RKO (cell line): Measurements from ENCODE around the gene ZNF667.

Source experiments
- DNase-seq: peaks from one replicate; pipeline ENCODE4 v3.0.0-alpha.2; 2016; ENCODE audit warnings: low spot score

The ZNF667 gene

DNA sequence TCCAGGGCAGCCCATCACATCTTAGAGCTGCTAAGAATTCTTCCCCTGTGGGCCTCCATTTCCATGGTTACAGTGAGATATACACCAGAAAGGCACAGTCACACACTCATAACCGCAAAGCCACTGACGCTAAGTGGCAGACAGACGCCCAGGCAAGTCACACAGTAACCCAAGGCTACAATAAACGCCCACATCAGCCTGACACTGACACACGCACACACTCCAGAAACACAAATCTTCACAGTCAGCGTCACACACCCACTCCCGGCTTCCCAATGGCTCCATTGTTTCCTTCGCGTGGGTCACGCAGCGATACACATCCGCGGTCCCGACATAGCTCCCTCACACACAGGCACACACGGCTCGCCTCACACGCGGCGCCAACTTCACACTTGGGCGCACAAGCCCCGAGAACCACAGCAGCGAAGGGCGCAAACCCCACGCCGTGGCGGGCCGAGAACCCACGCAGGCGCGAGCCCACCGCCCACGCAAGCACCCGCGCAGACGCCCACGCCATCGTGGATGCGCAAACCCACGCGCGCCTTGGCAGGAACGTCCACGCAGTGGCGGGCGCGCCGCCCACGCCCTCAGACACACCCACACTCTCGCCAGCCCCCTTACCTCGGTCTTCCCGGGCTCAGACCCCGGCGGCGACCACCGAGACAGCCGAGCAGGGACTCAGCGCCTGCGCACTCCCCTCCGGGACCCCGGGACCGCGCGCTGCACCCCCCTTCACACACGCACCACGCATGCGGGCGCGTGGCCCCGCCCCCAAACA, at the start of gene ZNF667:
Gene ZNF667 (minus strand): TSS at position 695 of the 778 bp plus-strand sequence. CDS start 14,975 bp downstream, outside the sequence.
- DNase-seq = no peak

DNA sequence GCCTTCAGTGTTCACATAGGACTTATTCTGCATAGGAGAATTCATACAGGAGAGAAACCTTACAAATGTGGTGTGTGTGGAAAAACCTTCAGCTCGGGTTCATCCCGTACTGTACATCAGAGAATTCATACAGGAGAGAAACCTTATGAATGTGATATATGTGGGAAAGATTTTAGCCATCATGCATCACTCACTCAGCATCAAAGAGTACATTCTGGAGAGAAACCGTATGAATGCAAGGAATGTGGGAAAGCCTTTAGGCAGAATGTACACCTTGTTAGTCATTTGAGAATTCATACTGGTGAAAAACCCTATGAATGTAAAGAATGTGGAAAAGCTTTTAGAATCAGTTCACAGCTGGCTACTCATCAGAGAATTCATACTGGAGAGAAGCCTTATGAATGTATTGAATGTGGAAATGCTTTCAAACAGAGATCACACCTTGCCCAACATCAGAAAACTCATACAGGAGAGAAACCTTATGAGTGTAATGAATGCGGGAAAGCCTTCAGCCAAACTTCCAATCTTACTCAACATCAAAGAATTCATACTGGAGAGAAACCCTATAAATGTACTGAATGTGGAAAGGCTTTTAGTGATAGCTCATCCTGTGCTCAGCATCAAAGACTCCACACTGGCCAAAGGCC, 48.2 kb upstream of the ZNF667 start:
- no peak for DNase-seq

DNA sequence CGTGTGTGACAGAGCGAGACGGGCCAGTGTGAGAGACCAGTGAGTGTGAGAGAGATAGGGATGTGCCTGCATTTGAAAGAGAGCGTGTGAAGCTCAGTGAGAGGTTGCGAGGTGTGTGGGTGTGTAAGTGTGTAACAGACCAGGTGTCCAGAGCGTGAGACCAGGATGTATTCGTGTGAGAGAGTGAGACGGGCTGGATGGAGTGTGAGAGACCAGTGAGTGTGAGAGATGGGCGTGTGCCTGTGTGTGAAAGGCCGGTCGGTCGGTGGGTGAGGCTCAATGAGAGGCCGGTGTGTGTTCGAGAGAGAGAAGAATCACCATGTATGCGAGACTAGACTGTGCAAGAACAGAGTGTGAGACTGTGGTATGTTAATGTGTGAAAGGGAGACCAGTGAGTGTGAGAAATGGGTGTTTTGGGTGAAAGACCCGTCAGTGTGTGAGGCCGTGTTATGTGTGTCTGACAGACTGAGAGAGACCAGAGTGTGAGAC, 31.2 kb upstream of the ZNF667 start:
- DNase-seq = no peak

DNA sequence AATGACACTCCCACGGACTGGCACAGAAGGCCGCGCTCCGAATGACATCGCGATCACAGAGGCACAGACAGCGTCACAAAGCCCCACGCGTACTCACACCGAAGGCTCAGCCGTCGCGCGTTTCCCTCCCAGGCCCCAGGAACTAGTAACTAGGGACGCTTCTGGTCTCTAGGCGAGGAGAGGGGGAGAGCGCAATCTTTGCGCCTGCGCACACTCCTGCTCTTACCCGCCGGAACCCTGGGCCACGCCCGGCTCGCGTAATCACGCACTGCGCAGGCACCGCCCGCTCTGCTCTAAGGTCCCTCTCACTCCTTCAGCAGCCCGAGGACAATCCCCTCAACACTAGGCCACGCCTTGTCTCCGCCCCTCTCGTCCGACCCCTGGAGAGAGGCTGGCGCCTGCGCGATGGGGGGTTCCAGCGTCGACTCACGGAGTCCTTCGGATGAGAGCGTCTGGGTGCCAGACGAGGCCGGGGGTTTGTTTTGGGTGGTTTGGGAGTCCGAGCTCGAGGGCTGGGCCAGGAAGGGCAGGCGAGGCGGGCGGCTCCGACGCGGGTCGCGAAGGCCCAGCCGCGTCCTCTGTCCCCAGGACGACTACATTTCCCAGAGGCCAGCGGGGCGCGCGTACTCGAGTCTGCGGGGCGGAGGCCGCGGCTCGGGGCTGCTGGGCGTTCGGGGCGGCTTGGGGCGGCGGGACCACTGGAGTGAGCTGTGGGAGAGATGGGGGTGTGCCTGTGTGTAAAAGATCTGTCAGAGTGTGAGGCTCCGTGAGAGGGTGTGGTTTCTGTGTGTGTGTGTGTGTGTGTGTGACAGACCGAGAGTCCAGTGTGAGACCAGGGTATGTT, 30.5 kb upstream of the ZNF667 start, which contains the start of gene ZNF471:
Gene ZNF471 (plus strand): TSS at position 410 of the 844 bp plus-strand sequence. CDS start 3,717 bp downstream, outside the sequence.
- DNase-seq = no peak

DNA sequence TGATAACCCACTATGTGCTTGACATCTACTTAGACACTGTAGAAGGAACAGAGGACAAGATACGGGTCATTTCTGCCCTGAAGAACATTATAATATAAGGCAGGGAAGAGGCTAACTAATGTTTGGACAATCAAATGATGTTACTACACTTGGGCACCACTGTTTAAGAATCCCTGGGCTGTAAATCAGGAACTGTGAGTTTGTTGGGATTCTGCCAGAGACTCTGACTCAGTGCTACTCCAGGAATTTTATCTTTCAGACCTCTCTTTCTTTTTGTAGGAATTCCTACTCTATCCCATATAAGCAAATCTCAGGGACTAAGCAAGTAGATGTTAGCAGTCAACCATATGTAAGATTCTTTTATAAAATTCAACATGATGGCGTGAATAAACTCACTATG, 27.4 kb upstream of the ZNF667 start:
- DNase-seq = peak; percentile 16

DNA sequence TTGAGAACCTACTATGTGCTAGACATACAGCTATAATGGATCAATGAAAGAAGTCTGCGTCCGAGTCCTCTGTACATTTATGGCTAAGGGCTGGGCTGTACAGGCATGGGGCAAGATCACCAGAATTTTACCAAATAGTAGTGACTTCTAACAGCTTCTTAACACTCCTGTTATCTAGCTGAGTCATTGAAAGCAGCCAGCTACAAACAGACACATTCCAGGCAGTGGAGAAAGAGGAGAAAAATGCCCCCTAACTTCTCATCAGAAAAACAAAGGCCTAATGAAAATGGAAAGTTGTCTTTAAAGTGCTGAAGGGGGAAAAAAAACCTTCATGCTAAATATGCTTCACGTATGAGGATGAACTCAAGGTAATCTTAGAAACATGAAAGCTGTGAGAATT, 14.3 kb upstream of the ZNF667 start:
- no peak for DNase-seq

DNA sequence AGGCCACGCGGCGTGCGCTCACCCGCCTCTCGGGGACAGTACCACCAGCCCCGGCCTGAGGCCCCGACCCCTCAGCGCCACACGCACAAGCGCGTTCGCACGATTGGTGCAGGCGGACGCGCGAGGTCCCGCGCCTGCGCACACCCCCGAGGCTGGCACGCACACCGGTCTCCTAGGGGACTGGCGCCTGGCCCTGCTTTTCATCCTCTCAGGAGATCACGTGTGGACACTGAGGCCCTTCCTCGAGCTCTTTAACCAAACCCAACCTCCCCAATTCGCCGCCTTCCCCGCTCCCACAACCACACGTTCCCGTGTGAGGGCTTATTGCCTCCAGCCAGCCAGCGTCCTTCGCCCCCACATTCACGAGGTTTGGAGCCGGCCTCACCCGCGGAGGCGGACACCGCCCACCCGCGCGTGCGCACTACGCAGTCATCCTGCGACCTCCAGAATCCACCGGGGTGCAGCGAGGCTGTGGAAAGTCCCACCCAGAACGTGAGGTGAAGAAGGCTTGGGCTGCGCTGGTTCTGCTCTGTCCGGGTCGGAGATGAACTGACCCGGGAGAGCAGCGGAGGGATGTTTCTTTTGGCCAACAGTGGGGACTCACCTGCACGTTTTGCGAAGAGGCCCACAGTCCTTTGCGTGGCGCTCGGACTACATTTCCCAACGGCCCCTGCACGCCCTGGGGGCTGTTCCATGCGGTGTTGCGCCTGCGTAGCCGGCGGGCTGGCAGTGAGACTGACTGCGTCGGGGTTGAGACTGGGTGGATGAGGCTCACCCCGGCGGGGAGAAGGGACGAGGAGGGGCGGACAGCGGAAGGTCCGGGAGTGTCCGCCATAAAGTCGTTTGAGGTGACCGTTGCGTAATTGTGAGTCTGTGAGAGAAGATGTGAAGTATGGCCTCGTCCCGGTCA, 539 bp upstream of the ZNF667 start:
- DNase-seq = no peak

DNA sequence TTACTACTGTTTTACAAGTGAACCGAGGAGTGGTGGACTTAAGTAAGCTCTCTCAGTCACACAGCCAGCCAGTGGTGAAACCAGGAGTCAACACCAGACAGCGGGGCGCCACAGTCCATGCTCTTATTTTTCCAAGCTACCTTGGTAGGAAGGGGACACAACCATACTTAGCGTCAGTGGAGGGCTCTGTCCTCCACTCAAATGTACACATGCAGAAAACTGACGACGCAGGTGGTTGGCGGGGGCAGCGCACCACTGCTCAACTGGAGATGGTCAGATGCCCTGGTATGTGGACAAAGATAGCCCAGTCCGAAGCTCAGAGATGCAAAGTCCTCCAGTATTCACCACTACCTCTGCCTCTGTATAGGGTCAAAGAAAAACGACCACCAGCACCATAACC, 1.1 kb downstream of the ZNF667 start:
- DNase-seq = no peak

DNA sequence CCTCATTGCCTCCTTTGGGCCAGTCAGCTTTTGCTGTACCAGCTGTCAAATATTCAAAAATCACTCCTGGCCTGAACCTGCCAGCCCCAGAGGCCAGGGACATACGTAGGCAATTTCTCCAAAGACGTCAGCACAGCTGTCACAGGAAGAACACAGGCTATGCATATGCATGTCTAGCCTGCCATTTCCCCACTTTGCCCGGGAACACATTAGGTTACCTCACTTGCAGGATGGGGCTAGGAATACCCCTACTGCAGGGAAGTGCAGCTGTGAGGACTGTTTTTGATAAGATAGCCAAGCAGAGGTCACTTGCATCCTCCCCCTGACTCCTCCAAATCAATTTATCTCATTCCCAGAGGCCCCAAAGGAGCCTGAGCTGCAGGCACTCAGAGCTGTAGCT, 2.8 kb downstream of the ZNF667 start:
- DNase-seq = no peak

DNA sequence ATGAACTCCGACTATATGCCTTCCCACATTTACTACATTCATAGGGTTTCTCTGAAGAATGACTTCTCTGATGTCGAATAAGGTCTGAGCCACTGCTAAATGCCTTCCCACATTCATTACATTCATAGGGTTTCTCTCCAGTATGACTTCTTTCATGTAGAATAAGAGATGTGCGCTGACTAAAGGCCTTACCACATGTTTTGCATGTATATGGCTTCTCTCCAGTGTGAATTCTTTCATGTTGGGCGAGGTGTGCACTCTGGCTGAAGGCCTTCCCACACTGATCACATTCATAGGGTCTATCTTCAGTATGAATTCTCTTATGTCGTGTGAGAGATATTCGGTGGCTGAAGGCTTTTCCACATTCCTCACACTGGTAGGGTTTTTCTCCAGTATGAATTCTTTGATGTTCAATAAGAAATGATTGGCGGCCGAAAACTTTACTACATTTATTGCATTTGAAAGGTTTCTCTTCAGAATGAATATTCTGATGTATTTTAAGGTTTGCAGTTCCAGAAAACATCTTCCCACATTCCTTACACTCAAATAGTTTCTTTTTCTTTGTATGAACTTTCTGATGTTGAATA, 35.8 kb downstream of the ZNF667 start:
- no peak for DNase-seq

DNA sequence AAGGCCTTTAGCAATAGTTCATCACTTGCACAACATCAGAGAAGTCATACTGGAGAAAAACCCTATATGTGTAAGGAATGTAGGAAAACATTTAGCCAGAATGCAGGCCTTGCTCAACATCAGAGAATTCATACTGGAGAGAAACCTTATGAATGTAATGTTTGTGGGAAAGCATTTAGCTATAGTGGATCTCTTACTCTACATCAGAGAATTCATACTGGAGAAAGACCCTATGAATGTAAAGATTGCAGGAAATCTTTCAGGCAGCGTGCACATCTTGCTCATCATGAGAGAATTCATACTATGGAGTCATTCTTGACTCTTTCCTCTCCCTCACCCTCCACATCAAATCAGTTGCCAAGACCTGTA, 53.2 kb downstream of the ZNF667 start:
- no peak for DNase-seq

DNA sequence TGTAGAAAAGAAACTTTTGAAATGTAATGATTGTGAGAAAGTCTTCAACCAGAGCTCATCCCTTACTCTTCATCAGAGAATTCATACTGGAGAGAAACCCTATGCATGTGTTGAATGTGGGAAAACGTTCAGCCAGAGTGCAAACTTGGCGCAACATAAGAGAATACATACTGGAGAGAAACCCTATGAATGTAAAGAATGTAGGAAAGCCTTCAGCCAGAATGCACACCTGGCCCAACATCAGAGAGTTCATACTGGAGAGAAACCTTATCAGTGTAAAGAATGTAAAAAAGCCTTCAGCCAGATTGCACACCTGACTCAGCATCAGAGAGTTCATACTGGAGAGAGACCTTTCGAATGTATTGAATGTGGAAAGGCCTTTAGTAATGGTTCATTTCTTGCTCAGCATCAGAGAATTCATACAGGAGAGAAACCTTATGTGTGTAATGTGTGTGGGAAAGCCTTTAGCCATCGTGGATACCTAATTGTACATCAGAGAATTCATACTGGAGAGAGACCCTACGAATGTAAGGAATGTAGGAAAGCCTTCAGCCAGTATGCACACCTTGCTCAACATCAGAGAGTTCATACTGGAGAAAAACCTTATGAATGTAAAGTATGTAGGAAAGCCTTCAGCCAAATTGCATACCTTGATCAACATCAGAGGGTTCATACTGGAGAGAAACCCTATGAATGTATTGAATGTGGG, 53.7 kb downstream of the ZNF667 start:
- no peak for DNase-seq

DNA sequence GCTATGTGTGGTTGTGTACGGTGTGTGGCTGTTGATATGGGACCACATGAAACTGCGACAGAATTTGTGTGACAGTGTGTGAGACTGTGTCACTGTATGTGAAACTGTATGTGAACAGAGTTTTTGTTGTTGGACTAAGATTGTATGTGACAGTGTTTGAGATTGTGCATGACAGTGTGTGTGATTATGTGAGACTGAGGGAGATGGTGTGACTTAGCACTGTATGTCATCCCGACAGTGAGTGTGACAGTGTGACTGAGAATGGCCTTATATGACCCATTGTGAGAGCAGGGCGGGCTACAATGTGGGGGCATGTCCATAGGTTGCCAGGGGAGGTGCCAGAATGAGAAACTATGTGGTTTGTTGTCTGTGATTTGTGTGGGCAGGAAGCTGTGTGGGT, 72.1 kb downstream of the ZNF667 start:
- DNase-seq = peak; percentile 49

DNA sequence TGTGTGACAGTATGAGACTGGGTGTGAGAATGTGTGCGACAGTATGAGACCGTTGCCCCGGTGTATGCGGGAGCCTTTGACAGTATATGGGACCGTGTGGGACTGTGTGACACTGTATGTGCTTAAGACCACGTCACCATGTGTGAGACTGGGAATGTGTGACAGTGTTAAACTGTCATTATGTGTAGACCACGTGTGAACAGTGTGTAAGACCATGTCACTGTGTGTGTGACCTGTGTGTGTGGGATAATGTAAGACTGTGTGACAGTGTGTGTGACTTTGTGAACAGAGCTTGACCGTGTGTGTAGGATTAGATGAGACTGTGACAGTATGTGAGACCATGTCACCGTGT, 72.5 kb downstream of the ZNF667 start:
- peak; percentile 57 for DNase-seq

DNA sequence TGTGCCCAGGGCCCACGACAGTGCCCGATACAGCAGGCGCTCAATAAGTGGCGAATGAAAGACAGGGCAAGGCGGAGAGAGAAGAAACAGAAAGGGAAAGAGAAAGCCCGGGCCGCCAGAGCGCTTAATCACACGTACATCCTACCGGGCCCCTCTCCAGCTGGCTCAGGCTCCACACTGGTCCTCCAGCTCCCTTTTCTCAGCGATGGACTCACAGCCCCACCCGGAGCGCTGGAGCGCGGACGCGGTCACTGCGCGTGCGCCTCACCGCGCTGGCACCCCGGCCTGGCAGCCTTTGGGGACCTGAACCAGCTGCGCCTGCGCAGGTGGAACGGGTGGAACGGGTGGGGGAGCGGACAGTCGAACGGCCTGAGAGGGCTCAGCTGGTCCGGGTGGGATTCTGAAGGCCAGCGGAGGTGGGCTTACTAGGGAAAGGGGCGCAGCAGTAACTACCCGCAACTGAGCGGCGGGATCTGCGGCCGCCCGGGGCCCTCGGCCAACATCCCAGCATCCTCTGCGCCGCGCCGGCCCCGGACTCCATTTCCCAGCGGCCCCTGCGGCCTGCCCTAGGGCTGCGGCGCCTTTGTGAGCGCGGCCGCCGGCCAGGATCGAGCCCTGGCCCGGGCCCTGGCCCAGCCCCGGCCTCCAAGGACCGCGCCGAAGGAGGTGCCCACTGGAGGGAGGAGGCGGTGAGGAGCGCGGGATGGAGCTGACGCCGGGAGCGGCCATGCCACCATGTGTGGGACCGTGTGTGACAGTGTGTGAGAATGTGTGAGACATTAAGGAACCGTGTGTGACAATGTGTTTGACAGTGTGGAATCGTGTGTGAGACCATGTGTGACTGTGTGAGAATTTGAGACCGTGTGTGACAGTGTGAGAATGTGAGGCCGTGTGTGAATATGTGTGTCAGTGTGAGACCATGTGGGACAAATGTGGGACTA, 73.1 kb downstream of the ZNF667 start, which contains the start of gene ZNF583:
Gene ZNF583 (plus strand): TSS at position 569 of the 941 bp plus-strand sequence. CDS start 2,783 bp downstream, outside the sequence.
- peak; percentile 92 for DNase-seq

DNA sequence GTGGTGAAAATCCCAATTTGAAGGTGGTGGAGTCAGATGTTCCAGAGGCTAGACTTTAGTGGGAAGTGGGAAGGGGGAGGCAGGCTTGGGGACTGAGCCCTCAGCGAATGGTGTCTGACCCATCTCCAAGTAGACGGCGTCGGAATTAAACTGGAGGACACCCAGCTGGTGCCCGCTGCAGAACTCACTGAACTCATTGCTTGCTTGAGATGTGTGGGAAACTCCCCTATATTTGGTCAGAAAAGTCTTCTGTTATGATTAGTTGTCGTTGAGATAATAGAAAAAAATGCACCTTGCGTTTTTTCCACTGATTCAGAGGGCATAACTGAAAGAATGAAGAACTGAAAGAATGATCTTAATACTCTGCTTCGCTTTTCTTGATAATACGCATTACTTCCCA, 73.9 kb downstream of the ZNF667 start:
- peak; percentile 72 for DNase-seq

DNA sequence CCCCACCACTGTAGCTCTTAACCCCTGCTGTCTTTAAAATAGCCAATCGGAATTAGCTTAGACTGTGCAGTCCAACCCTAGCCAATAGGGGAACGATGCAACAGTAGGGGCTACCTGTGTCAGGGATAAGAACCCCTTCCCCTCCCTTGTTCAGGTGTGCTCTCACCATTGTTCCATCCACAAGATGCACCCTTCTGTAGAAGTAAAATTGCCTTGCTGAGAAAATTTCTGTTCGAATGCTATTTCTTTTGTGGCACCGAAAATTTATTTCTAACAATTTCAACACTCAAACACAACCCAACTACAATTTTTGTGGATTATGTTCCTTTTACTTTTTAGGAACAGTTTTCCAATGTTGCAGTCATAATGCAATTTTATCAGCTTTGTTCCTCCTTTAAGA, 76.7 kb downstream of the ZNF667 start:
- peak; percentile 24 for DNase-seq

DNA sequence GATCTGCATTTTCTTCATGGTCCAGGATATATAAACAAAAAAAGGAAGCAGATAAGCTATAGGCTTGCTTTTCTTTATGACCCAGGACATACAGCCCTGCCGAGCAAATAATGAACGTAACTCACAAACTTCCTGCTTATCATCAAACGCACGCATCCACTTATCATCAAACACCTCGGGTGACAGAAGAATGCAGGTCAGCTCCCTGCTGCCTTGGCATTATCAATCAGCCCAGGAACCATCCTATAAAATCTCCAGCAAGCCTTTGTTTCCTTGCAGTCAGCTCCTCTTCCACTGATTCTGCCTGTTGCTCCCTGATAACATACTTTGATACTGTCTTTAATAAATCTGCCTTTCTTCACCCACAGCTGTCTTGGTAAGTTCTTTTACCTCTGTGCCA, 78.3 kb downstream of the ZNF667 start:
- no peak for DNase-seq
